Measurements from ENCODE around the gene EGFL8. TPM values are rescaled to one million over a fixed set of nuclear protein-coding genes. Genes with fewer than 3 reads are reported as not detected.
"Not testable (repeated sequence)": the region's sequence is repeated elsewhere in the genome, so short reads cannot be mapped to it uniquely, and the experiment has no call there.

The EGFL8 gene
- total RNA-seq, 1 donor from 2014 or later = 9.2 TPM

DNA sequence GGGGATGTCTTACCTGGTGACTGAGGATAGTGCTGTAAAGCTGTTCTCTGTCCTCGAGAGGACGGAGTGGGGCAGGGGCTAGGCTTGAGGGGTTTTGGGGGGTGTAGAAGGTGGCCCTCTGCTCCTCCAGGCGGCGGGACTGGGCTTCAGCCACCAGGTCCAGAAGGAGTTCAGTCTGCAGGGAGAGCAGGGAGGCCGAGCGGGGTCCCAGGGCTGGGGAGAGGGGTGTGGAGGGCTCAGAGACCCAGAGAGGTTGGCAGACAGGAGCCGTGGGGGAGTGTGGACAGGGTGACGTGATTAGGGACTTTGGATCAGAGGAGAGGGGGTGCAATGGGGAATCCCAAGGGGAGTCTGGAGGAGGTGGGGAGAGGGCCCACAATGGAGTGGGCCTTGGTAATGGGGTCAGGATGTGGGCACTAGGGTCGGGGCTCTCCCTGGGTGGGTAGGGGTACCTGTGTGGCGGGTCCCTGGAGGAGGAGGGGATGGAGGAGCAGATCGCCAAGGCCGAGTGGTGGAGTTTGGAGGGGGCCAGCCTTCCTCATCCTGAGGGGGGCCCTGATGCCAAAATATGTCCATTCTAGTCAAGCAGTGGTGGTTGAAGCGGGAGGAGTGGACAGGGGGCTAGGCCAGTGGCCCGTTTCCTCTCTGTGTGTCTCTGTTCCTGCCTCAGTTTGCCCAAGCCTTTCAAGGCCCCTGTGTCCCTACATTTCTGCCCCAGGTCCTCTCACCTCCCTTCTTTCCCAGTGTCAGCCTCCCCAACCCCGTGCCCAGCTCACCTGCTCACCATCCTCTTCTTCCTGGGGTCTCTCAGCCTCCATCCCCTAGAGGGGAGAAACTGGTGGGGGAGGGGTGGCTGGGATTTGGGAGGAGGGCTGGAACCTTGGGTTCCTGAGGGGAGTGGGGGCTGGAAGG lies 27.6 kb downstream of the EGFL8 start:
- no peaks in the 10 kb centered on the region for H3K27me3 ChIP-seq (ENCODE audit: low read depth)
- TF ChIP-seq, protein P1, sequence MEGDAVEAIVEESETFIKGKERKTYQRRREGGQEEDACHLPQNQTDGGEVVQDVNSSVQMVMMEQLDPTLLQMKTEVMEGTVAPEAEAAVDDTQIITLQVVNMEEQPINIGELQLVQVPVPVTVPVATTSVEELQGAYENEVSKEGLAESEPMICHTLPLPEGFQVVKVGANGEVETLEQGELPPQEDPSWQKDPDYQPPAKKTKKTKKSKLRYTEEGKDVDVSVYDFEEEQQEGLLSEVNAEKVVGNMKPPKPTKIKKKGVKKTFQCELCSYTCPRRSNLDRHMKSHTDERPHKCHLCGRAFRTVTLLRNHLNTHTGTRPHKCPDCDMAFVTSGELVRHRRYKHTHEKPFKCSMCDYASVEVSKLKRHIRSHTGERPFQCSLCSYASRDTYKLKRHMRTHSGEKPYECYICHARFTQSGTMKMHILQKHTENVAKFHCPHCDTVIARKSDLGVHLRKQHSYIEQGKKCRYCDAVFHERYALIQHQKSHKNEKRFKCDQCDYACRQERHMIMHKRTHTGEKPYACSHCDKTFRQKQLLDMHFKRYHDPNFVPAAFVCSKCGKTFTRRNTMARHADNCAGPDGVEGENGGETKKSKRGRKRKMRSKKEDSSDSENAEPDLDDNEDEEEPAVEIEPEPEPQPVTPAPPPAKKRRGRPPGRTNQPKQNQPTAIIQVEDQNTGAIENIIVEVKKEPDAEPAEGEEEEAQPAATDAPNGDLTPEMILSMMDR (IDR thresholded peaks at IDR 0.05; ENCODE audit: borderline replicate concordance) = no peak
- H3K4me3 ChIP-seq = peak overlapping the region; percentile 83
- intact Hi-C loops (cut with micrococcal nuclease) = no loop called here
- H3K9me3 ChIP-seq (replicated peaks) = no peaks in the 10 kb centered on the region
- H3K36me3 ChIP-seq = peaks cover 10% of the 10 kb centered on the region
- peak overlapping the region; percentile 98 for H3K27ac ChIP-seq (replicated peaks)
- H3K4me1 ChIP-seq = peaks cover 85% of the 10 kb centered on the region
- no peak for DNase-seq

- H3K4me1 ChIP-seq = peaks cover 85% of the 10 kb centered on the region
- DNase-seq = peak; percentile 73
- TF ChIP-seq, protein P1 (IDR thresholded peaks at IDR 0.05; ENCODE audit: borderline replicate concordance) = no peak
- no peaks in the 10 kb centered on the region for H3K9me3 ChIP-seq (replicated peaks)
- H3K36me3 ChIP-seq = peaks cover 5% of the 10 kb centered on the region
- peak within 1 kb of the TSS; percentile 98 for H3K27ac ChIP-seq (replicated peaks)
- no peaks in the 10 kb centered on the region for H3K27me3 ChIP-seq (ENCODE audit: low read depth)
- peak within 1 kb of the TSS; percentile 83 for H3K4me3 ChIP-seq
- intact Hi-C loops (cut with micrococcal nuclease) = no loop called here
Observed at GRCh38 chr6:32192608-32193039, 28.2 kb downstream of the EGFL8 start, which contains the start of gene GPSM3. Gene GPSM3 (minus strand): TSS chr6:32192643. CDS start chr6:32192513, 130 bp downstream.

GRCh38 chr6:32193096-32193495 lies 28.7 kb downstream of the EGFL8 start:
- H3K27me3 ChIP-seq (ENCODE audit: low read depth); DNase-seq; H3K36me3 ChIP-seq; intact Hi-C loops (cut with micrococcal nuclease); H3K9me3 ChIP-seq (replicated peaks): not testable (repeated sequence)
- peak overlapping the region; percentile 98 for H3K27ac ChIP-seq (replicated peaks)
- H3K4me1 ChIP-seq = peaks cover 81% of the 10 kb centered on the region
- H3K4me3 ChIP-seq = peak overlapping the region; percentile 83

DNA sequence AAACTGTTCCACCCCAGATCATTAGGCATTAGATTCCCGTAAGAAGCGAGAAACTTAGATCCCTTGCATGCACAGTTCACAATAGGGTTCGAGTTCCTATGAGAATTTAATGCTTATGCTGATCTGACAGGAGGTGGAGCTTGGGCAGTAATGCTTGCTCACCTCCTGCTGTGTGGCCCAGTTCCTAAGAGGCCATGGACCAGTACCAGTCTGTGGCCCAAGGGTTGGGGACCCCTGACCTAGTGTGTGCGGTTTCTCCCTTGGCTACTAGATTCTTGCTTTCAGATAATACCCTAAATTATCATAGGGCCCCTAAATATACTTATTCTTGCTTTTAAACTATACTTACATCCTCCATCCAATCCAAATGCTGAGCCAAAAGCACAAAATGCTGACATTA lies 30.0 kb downstream of the EGFL8 start:
- H3K4me1 ChIP-seq = peaks cover 68% of the 10 kb centered on the region
- H3K9me3 ChIP-seq (replicated peaks) = no peaks in the 10 kb centered on the region
- no peak for DNase-seq
- no peaks in the 10 kb centered on the region for H3K36me3 ChIP-seq
- H3K4me3 ChIP-seq = no peak overlapping the region
- intact Hi-C loops (cut with micrococcal nuclease) = no loop called here
- H3K27me3 ChIP-seq (ENCODE audit: low read depth) = no peaks in the 10 kb centered on the region
- H3K27ac ChIP-seq (replicated peaks) = peak overlapping the region; percentile 99
- TF ChIP-seq, protein P1 (IDR thresholded peaks at IDR 0.05; ENCODE audit: borderline replicate concordance) = no peak

DNA sequence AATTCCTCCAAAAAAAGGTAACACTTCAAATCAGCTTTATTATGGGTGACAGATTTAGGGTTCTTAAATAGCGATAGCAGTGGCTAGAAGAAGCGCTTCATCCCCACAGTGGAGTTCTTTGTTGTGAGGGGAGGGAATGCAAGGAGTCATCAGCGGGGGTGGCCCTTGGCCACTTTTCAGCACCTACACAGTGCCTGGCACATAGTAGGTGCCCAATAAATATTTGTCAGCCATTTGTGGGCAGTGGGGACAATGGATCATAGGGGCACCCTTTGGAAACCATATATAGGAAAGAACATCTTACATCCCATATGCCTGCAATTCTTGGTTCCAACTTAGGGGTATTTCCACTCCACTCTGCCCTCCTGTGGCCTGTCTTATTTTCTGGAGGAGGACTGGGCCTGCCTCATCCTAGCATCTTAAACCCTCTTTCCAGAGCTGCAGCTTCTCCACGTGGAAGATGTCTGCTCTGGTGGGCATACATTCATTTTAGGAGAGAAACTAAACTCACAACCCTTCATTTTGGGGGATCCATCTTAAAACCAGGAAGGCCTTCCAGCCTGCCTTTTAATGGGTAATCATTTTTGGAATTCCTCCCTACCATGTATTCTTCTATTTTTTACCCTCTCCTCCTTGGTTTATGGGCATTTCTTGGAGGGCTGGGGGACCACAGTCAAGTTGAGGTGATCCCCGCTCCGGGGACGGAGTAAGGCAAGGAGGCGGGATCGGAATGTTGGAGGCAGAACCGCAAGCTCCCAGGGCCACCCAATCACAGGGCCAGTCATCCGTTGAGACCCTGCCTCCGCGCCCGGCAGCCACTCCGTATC lies 30.6 kb downstream of the EGFL8 start:
- no peaks in the 10 kb centered on the region for H3K36me3 ChIP-seq
- H3K9me3 ChIP-seq (replicated peaks) = no peaks in the 10 kb centered on the region
- H3K27ac ChIP-seq (replicated peaks) = peak overlapping the region; percentile 99
- no peaks in the 10 kb centered on the region for H3K27me3 ChIP-seq (ENCODE audit: low read depth)
- no peak for DNase-seq
- intact Hi-C loops (cut with micrococcal nuclease) = no loop called here
- H3K4me3 ChIP-seq = peak overlapping the region; percentile 74
- TF ChIP-seq, protein P1 (IDR thresholded peaks at IDR 0.05; ENCODE audit: borderline replicate concordance) = peak; percentile 25
- H3K4me1 ChIP-seq = peaks cover 64% of the 10 kb centered on the region
